Measurements from ENCODE around the gene PTPRU.

GRCh38 chr1:29297450-29297849 is 61.1 kb downstream of the PTPRU start:
- TF ChIP-seq CTCF (IDR thresholded peaks at IDR 0.05; ENCODE audit: control extremely low read depth in 1 of 3, insufficient read depth in 1 of 3, low read depth in 1 of 3, low read length in 3 of 3) (peak in 1 of 3 experiments; percentile 2; a peak in 1 of 4 replicates), CBX5 (IDR thresholded peaks at IDR 0.05; ENCODE audit: low read depth, low read length) (no peak), RAD21 (IDR thresholded peaks at IDR 0.05 in 1 of 2, conservative IDR thresholded peaks at IDR 0.05 in 1 of 2; ENCODE audit: low read depth in 2 of 2, low read length in 2 of 2) (no peak), GABPA (IDR thresholded peaks at IDR 0.05; ENCODE audit: borderline replicate concordance, insufficient read depth, low read length) (no peak), CHD2 (IDR thresholded peaks at IDR 0.05; ENCODE audit: low read length) (no peak), SIN3A (conservative IDR thresholded peaks at IDR 0.05 in 1 of 2, IDR thresholded peaks at IDR 0.05 in 1 of 2; ENCODE audit: low read depth in 1 of 2, low read length in 2 of 2) (no peak), POLR2A (IDR thresholded peaks at IDR 0.05; ENCODE audit: control extremely low read depth in 1 of 2, low read depth in 2 of 2, low read length in 2 of 2) (no peak), JUND (IDR thresholded peaks at IDR 0.05; ENCODE audit: low read length) (no peak), SP1 (IDR thresholded peaks at IDR 0.05; ENCODE audit: low read depth, low read length) (no peak), EZH2 (IDR thresholded peaks at IDR 0.05; ENCODE audit: low read depth, low read length, severe bottlenecking) (no peak), ZNF274 (IDR thresholded peaks at IDR 0.05; ENCODE audit: borderline replicate concordance, extremely low read depth, low read length) (no peak)

Data from H1 (cell line).